ENCODE measurements around the gene NEMP2. TPM values are rescaled to one million over a fixed set of nuclear protein-coding genes. Genes with fewer than 3 reads are reported as not detected.
A peak's percentile ranks its signal among the peaks of the same experiment; 100 is the strongest.

The NEMP2 gene
- total and polyA plus RNA-seq, 2 experiments from 2014 or later, result 3.2 to 9.9 TPM

- no peaks in the 10 kb centered on the region for H3K9me2 ChIP-seq (replicated peaks; ENCODE audit: insufficient read depth)
- H3K79me2 ChIP-seq, result peaks cover 7% of the 10 kb centered on the region
- H2AFZ ChIP-seq, result no peak overlapping the region
- H3K27me3 ChIP-seq, result no peaks in the 10 kb centered on the region
- WGBS (ENCODE audit: low lambda C conversion rate, missing lambda C conversion rate), result 56% methylated on average over 1 of the region's 1 CpG
- DNase-seq (ENCODE audit: low spot score), result peak; percentile 27
- H3K4me2 ChIP-seq, result no peak overlapping the region
- peak overlapping the region; percentile 24 for H3K27ac ChIP-seq
- no peaks in the 10 kb centered on the region for H3K9me3 ChIP-seq (ENCODE audit: low read depth)
- no peaks in the 10 kb centered on the region for H3K36me3 ChIP-seq (replicated peaks; ENCODE audit: insufficient read depth, low read depth)
- H3K4me3 ChIP-seq, result no peak overlapping the region
- H4K20me1 ChIP-seq (ENCODE audit: insufficient read depth, poor library complexity, severe bottlenecking), result no peaks in the 10 kb centered on the region
- peaks cover 25% of the 10 kb centered on the region for H3K4me1 ChIP-seq (ENCODE audit: insufficient read depth)
- TF ChIP-seq EZH2 (IDR thresholded peaks at IDR 0.05; ENCODE audit: borderline replicate concordance) (no peak), CTCF (IDR thresholded peaks at IDR 0.05; ENCODE audit: poor library complexity) (no peak), EZH2phosphoT487 (IDR thresholded peaks at IDR 0.05; ENCODE audit: low read depth, severe bottlenecking, unreplicated experiment) (no peak)
Measured at GRCh38 chr2:190528521-190529001, 6.0 kb downstream of the NEMP2 start.

GRCh38 chr2:190527918-190528317, 6.6 kb downstream of the NEMP2 start:
- no peak for TF ChIP-seq EZH2phosphoT487 (IDR thresholded peaks at IDR 0.05; ENCODE audit: low read depth, severe bottlenecking, unreplicated experiment)
- TF ChIP-seq EZH2 (IDR thresholded peaks at IDR 0.05; ENCODE audit: borderline replicate concordance), result no peak
- TF ChIP-seq CTCF (IDR thresholded peaks at IDR 0.05; ENCODE audit: poor library complexity), result no peak
- Histone ChIP-seq H3K4me3 (no peak overlapping the region), H2AFZ (no peak overlapping the region), H4K20me1 (ENCODE audit: insufficient read depth, poor library complexity, severe bottlenecking) (no peaks in the 10 kb centered on the region), H3K9me3 (ENCODE audit: low read depth) (no peaks in the 10 kb centered on the region), H3K9me2 (replicated peaks; ENCODE audit: insufficient read depth) (no peaks in the 10 kb centered on the region), H3K36me3 (replicated peaks; ENCODE audit: insufficient read depth, low read depth) (no peaks in the 10 kb centered on the region), H3K79me2 (peaks cover under 1% of the 10 kb centered on the region), H3K4me2 (no peak overlapping the region), H3K27ac (no peak overlapping the region), H3K4me1 (ENCODE audit: insufficient read depth) (peaks cover 22% of the 10 kb centered on the region), H3K27me3 (no peaks in the 10 kb centered on the region)
- no peak for DNase-seq (ENCODE audit: low spot score)

- no peaks in the 10 kb centered on the region for H3K9me3 ChIP-seq (ENCODE audit: low read depth)
- H3K79me2 ChIP-seq, result no peaks in the 10 kb centered on the region
- TF ChIP-seq EZH2 (IDR thresholded peaks at IDR 0.05; ENCODE audit: borderline replicate concordance) (no peak), EZH2phosphoT487 (IDR thresholded peaks at IDR 0.05; ENCODE audit: low read depth, severe bottlenecking, unreplicated experiment) (no peak), CTCF (IDR thresholded peaks at IDR 0.05; ENCODE audit: poor library complexity) (no peak)
- H3K27me3 ChIP-seq, result no peaks in the 10 kb centered on the region
- H3K4me2 ChIP-seq, result no peak overlapping the region
- no peaks in the 10 kb centered on the region for H3K36me3 ChIP-seq (replicated peaks; ENCODE audit: insufficient read depth, low read depth)
- H3K27ac ChIP-seq, result no peak overlapping the region
- H3K4me1 ChIP-seq (ENCODE audit: insufficient read depth), result peaks cover 22% of the 10 kb centered on the region
- no peaks in the 10 kb centered on the region for H4K20me1 ChIP-seq (ENCODE audit: insufficient read depth, poor library complexity, severe bottlenecking)
- H3K4me3 ChIP-seq, result no peak overlapping the region
- H2AFZ ChIP-seq, result no peak overlapping the region
- 94% methylated on average over 4 of the region's 4 CpGs for WGBS (ENCODE audit: low lambda C conversion rate, missing lambda C conversion rate)
- no peak for DNase-seq (ENCODE audit: low spot score)
- H3K9me2 ChIP-seq (replicated peaks; ENCODE audit: insufficient read depth), result no peaks in the 10 kb centered on the region
Measured at GRCh38 chr2:190527214-190527613, 7.3 kb downstream of the NEMP2 start.
